HG02571 (cell line): ENCODE measurements around the gene SP2.

ENCODE experiments used
- ATAC-seq: cut with Tn5 transposase; IDR thresholded peaks from one replicate; pipeline ENCODE4 v1.9.1; 2021; ENCODE audit warnings: mild to moderate bottlenecking, moderate library complexity; ENCODE audit not compliant: unreplicated experiment

The SP2 gene

GRCh38 chr17:47969930-47970724 lies 74.1 kb downstream of the SP2 start:
- ATAC-seq = no peak

- peak; percentile 95 for ATAC-seq
These were observed 74.9 kb downstream of the SP2 start, which contains the start of gene CDK5RAP3 for GRCh38 chr17:47970725-47971499. Gene CDK5RAP3, plus strand, starts transcription at chr17:47971113. Its CDS starts 34 bp downstream, at chr17:47971147.

GRCh38 chr17:47973541-47973940 lies 77.5 kb downstream of the SP2 start:
- ATAC-seq = no peak

GRCh38 chr17:47975189-47975822 lies 79.3 kb downstream of the SP2 start:
- no peak for ATAC-seq

GRCh38 chr17:47975823-47976205 lies 79.8 kb downstream of the SP2 start:
- no peak for ATAC-seq

- no peak for ATAC-seq
These were observed 82.3 kb downstream of the SP2 start for GRCh38 chr17:47978324-47978723.
